Choroid plexus epithelial cell (primary cell): ENCODE data around the gene CEP350.
"Not testable (repeated sequence)": the region's sequence is repeated elsewhere in the genome, so short reads cannot be mapped to it uniquely, and the experiment has no call there.

Experiments
- DNase-seq: peaks from one replicate; pipeline ENCODE4 v3.0.0-alpha.2; 2010; ENCODE audit warnings: low read depth
- H3K4me3 ChIP-seq: 2 replicates; pipeline ENCODE4 v1.5.1; 2011; ENCODE audit warnings: low read depth, mild to moderate bottlenecking, control low read depth, low read length, moderate library complexity
- CTCF ChIP-seq: conservative IDR thresholded peaks from 2 replicates; pipeline ENCODE4 v1.5.1; 2011; ENCODE audit warnings: low read depth, mild to moderate bottlenecking, control low read depth, inconsistent platforms, low read length, moderate library complexity

Gene CEP350

DNA sequence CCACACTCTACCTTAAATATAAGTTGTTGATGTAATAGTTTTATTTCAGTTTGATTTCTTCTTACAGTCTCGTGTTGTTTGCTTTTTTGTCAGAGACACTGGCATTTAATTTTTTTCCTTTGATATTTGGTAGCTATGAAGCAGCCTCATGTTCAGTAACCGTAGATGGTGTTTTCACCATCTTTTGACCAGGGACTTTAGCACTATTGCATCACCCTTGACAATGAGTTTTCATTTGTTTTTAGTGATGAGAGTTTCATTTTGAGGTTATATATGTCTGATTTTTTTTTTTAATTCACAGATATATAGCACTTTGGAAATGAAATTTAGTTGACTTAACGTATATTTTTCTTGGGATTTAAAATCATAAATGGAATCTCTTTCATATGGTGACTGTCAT is 36.2 kb downstream of the CEP350 start:
- no peak for TF ChIP-seq CTCF
- DNase-seq = no peak
- no peak overlapping the region for H3K4me3 ChIP-seq

DNA sequence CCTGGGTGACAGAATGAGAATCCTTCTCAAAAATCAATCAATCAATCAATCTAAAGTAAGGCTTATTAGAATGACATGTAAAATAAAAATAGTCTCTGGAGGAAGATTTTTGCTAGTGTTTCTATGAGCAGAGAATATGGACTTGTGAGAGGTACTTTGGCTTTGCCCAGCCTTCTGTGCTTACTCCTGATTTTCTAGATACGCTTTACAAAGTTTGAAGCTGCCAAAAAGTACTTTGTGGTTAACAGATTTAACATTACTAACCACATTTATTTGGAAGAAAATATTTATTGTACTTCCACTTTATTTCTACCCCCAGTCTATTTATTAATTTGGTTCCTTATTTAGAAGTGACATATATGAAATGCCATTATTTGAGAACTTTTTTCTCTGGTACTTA is 41.0 kb downstream of the CEP350 start:
- TF ChIP-seq CTCF = no peak
- DNase-seq = peak; percentile 5
- no peak overlapping the region for H3K4me3 ChIP-seq

DNA sequence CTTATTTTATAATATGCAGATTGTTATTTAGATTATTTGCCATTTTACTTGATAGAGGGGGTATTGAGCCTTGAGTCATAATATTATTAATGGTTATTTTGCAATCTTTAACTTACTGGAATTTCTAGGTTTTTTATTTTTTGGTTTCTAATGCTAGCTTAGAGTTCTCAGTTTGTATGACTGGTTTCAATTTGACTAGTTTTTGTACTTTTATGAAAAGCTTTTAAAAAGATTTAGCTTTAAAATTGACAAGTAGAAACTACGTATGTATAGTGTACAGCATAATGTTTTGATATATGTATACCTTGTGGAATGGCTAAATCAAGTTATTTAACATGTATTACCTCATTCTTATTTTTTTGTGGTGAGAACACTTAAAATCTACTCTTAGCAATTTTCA is 41.5 kb downstream of the CEP350 start:
- TF ChIP-seq CTCF = no peak

GRCh38 chr1:180000575-180000974 is 46.0 kb downstream of the CEP350 start:
- H3K4me3 ChIP-seq = no peak overlapping the region
- no peak for TF ChIP-seq CTCF
- DNase-seq = no peak

More for the DNA sequence above, 41.5 kb downstream of the CEP350 start:
- no peak overlapping the region for H3K4me3 ChIP-seq
- no peak for DNase-seq

- H3K4me3 ChIP-seq = no peak overlapping the region
- DNase-seq = peak; percentile 16
- no peak for TF ChIP-seq CTCF
Observed at GRCh38 chr1:180002437-180002836, 47.8 kb downstream of the CEP350 start.

GRCh38 chr1:180003026-180003695 is 48.6 kb downstream of the CEP350 start:
- no peak for TF ChIP-seq CTCF
- DNase-seq = no peak
- no peak overlapping the region for H3K4me3 ChIP-seq

DNA sequence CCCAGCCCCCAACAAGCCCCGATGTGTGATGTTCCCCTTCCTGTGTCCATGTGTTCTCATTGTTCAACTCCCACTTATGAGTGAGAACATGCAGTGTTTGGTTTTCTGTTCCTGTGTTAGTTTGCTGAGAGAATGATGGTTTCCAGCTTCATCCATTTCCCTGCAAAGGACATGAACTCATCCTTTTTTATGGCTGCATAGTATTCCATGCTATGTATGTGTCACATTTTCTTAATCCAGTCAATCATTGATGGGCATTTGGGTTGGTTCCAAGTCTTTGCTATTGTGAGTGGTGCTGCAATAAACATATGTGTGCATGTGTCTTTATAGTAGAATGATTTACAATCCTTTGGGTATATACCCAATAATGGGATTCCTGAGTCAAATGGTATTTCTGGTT is 52.2 kb downstream of the CEP350 start:
- H3K4me3 ChIP-seq, DNase-seq: not testable (repeated sequence)

GRCh38 chr1:180020017-180020416 is 65.4 kb downstream of the CEP350 start:
- TF ChIP-seq CTCF = no peak

More at GRCh38 chr1:180020017-180020416, 65.4 kb downstream of the CEP350 start:
- no peak for DNase-seq
- no peak overlapping the region for H3K4me3 ChIP-seq
